Osteocyte (in vitro differentiated cells): ENCODE measurements around the gene CYS1. TPM values are rescaled to one million over a fixed set of nuclear protein-coding genes. Genes with fewer than 3 reads are reported as not detected.

Source experiments
- DNase-seq: peaks from one replicate; pipeline ENCODE4 v3.0.0; 2021; ENCODE audit warnings: mixed read lengths; ENCODE audit not compliant: unreplicated experiment; ENCODE audit errors: extremely low spot score
- H3K27ac Mint-ChIP-seq: one replicate; pipeline ENCODE4 v1.8.0; 2021; ENCODE audit warnings: mild to moderate bottlenecking, mixed read lengths; ENCODE audit not compliant: unreplicated experiment
- H3K27me3 Mint-ChIP-seq: one replicate; pipeline ENCODE4 v1.8.0; 2021; ENCODE audit warnings: mixed read lengths; ENCODE audit not compliant: unreplicated experiment
- H3K36me3 Mint-ChIP-seq: one replicate; pipeline ENCODE4 v1.8.0; 2021; ENCODE audit warnings: mixed read lengths; ENCODE audit not compliant: unreplicated experiment
- H3K4me1 Mint-ChIP-seq: one replicate; pipeline ENCODE4 v1.8.0; 2021; ENCODE audit warnings: mixed read lengths; ENCODE audit not compliant: unreplicated experiment
- H3K4me3 Mint-ChIP-seq: one replicate; pipeline ENCODE4 v1.8.0; 2021; ENCODE audit warnings: mild to moderate bottlenecking, moderate library complexity, mixed read lengths; ENCODE audit not compliant: unreplicated experiment
- H3K9me3 Mint-ChIP-seq: one replicate; pipeline ENCODE4 v1.8.0; 2021; ENCODE audit warnings: mixed read lengths; ENCODE audit not compliant: unreplicated experiment
- CTCF ChIP-seq: fragments of 200-600 bp; sonication (generic); IDR thresholded peaks from 2 replicates; pipeline ENCODE4 v1.5.0; 2021; ENCODE audit warnings: antibody characterized with exemption, mild to moderate bottlenecking, moderate library complexity
- total RNA-seq: library from RNA; stranded (reverse); gene quantifications from 2 replicates; pipeline ENCODE4 v1.2.1, GENCODE V29; 2021

CYS1 gene
- total RNA-seq, 1 donor from 2014 or later: 5.5 TPM

GRCh38 chr2:10067330-10067729 is 12.9 kb downstream of the CYS1 start:
- Mint-ChIP-seq H3K4me3 (no peak overlapping the region), H3K4me1 (no peaks in the 10 kb centered on the region), H3K27me3 (no peaks in the 10 kb centered on the region), H3K27ac (no peak overlapping the region), H3K9me3 (peaks cover 8% of the 10 kb centered on the region), H3K36me3 (peaks cover 7% of the 10 kb centered on the region)
- no peak for TF ChIP-seq CTCF
- DNase-seq: no peak

DNA sequence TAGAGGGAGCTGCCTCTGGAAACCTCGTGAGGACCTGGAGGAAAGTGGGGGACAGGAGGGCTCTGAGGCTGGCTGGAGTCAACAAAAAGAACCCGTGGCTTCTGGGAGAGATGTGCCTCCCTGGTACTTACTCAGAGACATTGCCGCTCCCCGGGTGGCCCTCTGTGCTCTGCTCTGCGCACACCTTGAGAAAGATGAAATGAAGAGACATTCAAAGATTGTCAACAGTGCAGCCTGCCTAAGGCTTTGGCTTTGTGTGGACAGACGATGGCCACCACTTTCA is 14.5 kb downstream of the CYS1 start:
- peaks cover 8% of the 10 kb centered on the region for H3K9me3 Mint-ChIP-seq
- H3K4me1 Mint-ChIP-seq: no peaks in the 10 kb centered on the region
- H3K4me3 Mint-ChIP-seq: no peak overlapping the region
- H3K27ac Mint-ChIP-seq: no peak overlapping the region
- no peak for DNase-seq
- H3K36me3 Mint-ChIP-seq: peaks cover 7% of the 10 kb centered on the region
- TF ChIP-seq CTCF: no peak
- no peaks in the 10 kb centered on the region for H3K27me3 Mint-ChIP-seq

DNA sequence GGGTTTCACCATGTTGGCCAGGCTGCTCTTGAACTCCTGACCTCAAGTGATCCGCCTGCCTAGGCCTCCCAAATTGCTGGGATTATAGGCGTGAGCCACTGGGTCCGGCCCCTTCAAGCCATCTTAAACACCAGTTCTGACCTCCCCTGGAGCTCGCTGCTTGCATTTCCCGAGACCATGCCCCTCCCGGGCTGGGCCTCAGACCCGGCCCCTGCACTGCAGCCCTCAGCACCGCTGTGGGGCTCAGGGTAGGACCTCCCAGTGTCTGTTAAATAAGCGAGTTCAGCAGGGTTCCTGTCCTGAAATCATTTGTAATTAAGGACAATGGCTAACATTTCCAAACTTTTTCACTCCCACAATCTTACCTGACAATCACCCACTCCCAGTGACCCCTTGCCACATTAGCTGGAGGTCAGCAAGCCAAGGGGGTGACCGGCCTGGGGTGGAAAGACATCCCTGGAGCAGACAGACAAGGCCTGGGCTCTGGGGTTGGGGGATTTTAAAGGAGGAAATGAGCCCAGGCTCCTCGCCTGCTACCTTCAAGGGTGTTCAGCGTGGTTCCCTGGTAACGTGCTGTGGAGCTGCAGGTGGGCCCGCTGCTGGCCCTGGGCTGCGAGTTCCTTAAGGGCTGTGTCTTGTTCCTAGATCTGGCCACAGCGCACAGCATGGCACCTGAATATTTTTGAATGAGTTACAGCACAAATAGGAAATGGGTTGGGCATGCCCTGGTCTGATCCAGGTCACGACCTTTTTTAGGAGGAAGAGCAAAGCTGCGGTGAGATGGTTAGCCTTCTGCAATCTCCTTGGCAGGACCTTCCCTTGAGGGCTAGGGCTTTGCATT is 15.1 kb downstream of the CYS1 start:
- Mint-ChIP-seq H3K4me3 (no peak overlapping the region), H3K36me3 (peaks cover 7% of the 10 kb centered on the region), H3K27me3 (no peaks in the 10 kb centered on the region), H3K9me3 (peaks cover 8% of the 10 kb centered on the region), H3K4me1 (no peaks in the 10 kb centered on the region), H3K27ac (no peak overlapping the region)
- TF ChIP-seq CTCF: no peak
- DNase-seq: no peak

DNA sequence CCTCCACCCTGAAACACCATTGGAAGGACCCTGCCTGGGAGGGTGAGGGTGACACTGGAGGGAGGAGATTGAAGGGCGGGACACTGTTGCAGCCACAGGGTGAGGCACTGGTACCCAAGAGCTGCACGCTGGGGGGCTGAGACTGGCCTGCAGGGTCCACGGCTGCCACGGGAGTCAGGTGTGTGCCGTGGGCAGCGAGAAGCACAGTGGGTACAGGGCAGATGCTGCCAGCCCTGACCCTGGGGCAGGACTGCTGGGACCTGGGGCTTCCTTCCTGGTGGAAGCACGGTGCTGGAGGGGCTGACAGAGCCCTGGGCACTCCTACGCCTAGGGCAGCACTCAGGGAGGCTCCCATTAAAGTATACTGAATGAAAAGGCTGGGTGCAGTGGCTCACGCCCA is 16.6 kb downstream of the CYS1 start:
- H3K27ac Mint-ChIP-seq: no peak overlapping the region
- H3K36me3 Mint-ChIP-seq: peaks cover 7% of the 10 kb centered on the region
- H3K9me3 Mint-ChIP-seq: peaks cover 8% of the 10 kb centered on the region
- no peak overlapping the region for H3K4me3 Mint-ChIP-seq
- no peaks in the 10 kb centered on the region for H3K4me1 Mint-ChIP-seq
- no peak for TF ChIP-seq CTCF
- DNase-seq: no peak
- H3K27me3 Mint-ChIP-seq: no peaks in the 10 kb centered on the region

- no peak overlapping the region for H3K27ac Mint-ChIP-seq
- no peak overlapping the region for H3K4me3 Mint-ChIP-seq
- no peaks in the 10 kb centered on the region for H3K27me3 Mint-ChIP-seq
- no peaks in the 10 kb centered on the region for H3K4me1 Mint-ChIP-seq
- H3K9me3 Mint-ChIP-seq: peaks cover 3% of the 10 kb centered on the region
- TF ChIP-seq CTCF: no peak
- H3K36me3 Mint-ChIP-seq: peaks cover 3% of the 10 kb centered on the region
- DNase-seq: no peak
Measured at GRCh38 chr2:10062931-10063365, 17.3 kb downstream of the CYS1 start.
